ENCODE data around the gene FAM200A. TPM values are rescaled to one million over a fixed set of nuclear protein-coding genes. Genes with fewer than 3 reads are reported as not detected.

Gene FAM200A
- total and polyA plus RNA-seq, 2 of the 4 experiments (the other 2 are of a cell fraction), result 5.9 to 6.0 TPM

DNA sequence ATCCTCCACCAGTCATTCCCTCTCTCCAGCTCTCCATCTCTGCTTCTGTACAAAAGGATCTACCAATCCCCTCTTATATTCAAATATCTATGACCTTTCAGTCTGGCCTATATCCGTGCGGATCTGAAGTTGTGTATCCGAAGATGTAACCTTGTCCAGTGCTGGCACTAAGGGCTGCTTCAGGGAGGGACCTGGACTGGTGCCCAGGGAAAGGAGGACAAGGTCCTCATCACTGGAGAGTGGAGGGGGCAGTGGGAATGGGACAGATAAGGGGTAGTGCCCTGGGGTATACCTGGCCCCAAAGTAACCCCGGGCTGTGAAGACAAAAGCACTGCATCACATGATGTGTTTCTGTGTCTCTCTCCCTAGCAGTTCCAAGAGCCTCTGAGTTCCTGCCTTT, 47.9 kb upstream of the FAM200A start:
- Histone ChIP-seq H2AK5ac (ENCODE audit: low read depth, low read length) (no peak overlapping the region), H3K27me3 (ENCODE audit: control insufficient read depth, insufficient read depth, low read length) (no peaks in the 10 kb centered on the region), H2BK5ac (ENCODE audit: low read depth, low read length, poor library complexity, severe bottlenecking) (no peak overlapping the region), H3K4me1 (ENCODE audit: control insufficient read depth, insufficient read depth, low read length) (no peaks in the 10 kb centered on the region), H3K9me3 (ENCODE audit: control insufficient read depth, insufficient read depth, low read length) (no peaks in the 10 kb centered on the region), H2BK120ac (ENCODE audit: low read depth, low read length) (no peak overlapping the region), H3K56ac (ENCODE audit: extremely low read depth, insufficient read depth, low read length) (no peak overlapping the region), H2BK15ac (ENCODE audit: low read depth, low read length) (no peak overlapping the region), H3K23ac (ENCODE audit: low read depth, low read length) (no peak overlapping the region), H4K5ac (ENCODE audit: low read depth, low read length) (no peak overlapping the region), H4K91ac (ENCODE audit: insufficient read depth, low read depth, low read length) (no peak overlapping the region), H3K4ac (ENCODE audit: low read depth, low read length) (no peak overlapping the region), H3K4me3 (ENCODE audit: insufficient read depth, low read depth, low read length) (no peak overlapping the region), H3K9me1 (ENCODE audit: insufficient read depth, low read length) (no peaks in the 10 kb centered on the region; the same call in 1 of the 2 replicates), H3K36me3 (ENCODE audit: control insufficient read depth, insufficient read depth, low read length) (no peaks in the 10 kb centered on the region), H2AFZ (replicated peaks; ENCODE audit: low read length, poor library complexity) (no peak overlapping the region), H2AK9ac (replicated peaks; ENCODE audit: low read depth, low read length, poor library complexity) (no peak overlapping the region), H3K18ac (ENCODE audit: low read depth, low read length) (no peak overlapping the region), H2BK20ac (ENCODE audit: low read depth, low read length) (no peak overlapping the region), H3K9ac (ENCODE audit: low read depth, low read length) (no peak overlapping the region), H3K27ac (ENCODE audit: insufficient read depth, low read length) (no peak overlapping the region), H3K4me2 (ENCODE audit: low read depth, low read length) (no peak overlapping the region), H4K20me1 (ENCODE audit: insufficient read depth, low read length) (no peaks in the 10 kb centered on the region), H3K14ac (replicated peaks; ENCODE audit: low read depth, low read length) (no peak overlapping the region), H3K79me1 (ENCODE audit: low read depth in 1 of 2, low read length in 2 of 2) (no peaks in the 10 kb centered on the region), H4K8ac (ENCODE audit: low read depth in 2 of 2, low read length in 2 of 2) (no peak overlapping the region)
- no TSS peak for BruUV-seq (replicated peaks)
- dilution Hi-C loops (cut with HindIII; ENCODE audit: low sequenced_read_pairs, unreplicated experiment), result no loop called here
- WGBS, 2 experiments (ENCODE audit: extremely low coverage in 2 of 2, insufficient read length in 1 of 2), result no CpG with 5 or more reads among the region's 4 CpGs
- DNase-seq, result no peak
- intact Hi-C loops (cut with micrococcal nuclease), result no loop called here
- no peak for TF ChIP-seq CTCF (conservative IDR thresholded peaks at IDR 0.05; ENCODE audit: low read depth, low read length)
- TF ChIP-seq POLR2A (IDR thresholded peaks at IDR 0.05; ENCODE audit: low read depth, low read length), result no peak
- in situ Hi-C loops (cut with MboI; ENCODE audit: low sequenced_read_pairs), result no loop called here
- ChIA-PET CTCF (no interaction called here), POLR2A (ENCODE audit: unreplicated experiment) (no interaction called here)
- no peak for ATAC-seq (ENCODE audit: low read depth)

Measured in IMR-90 (cell line).